ENCODE measurements around the gene UNC5A.
"Not testable (repeated sequence)": the region's sequence is repeated elsewhere in the genome, so short reads cannot be mapped to it uniquely, and the experiment has no call there.

Gene UNC5A

GRCh38 chr5:176866707-176867310 lies 56.5 kb downstream of the UNC5A start:
- no peak for FAIRE-seq

- no peak for FAIRE-seq
Measured at GRCh38 chr5:176868126-176868525, 57.8 kb downstream of the UNC5A start.

GRCh38 chr5:176868731-176869130 lies 58.4 kb downstream of the UNC5A start:
- no peak for FAIRE-seq

GRCh38 chr5:176869501-176870109 lies 59.2 kb downstream of the UNC5A start:
- FAIRE-seq = no peak

DNA sequence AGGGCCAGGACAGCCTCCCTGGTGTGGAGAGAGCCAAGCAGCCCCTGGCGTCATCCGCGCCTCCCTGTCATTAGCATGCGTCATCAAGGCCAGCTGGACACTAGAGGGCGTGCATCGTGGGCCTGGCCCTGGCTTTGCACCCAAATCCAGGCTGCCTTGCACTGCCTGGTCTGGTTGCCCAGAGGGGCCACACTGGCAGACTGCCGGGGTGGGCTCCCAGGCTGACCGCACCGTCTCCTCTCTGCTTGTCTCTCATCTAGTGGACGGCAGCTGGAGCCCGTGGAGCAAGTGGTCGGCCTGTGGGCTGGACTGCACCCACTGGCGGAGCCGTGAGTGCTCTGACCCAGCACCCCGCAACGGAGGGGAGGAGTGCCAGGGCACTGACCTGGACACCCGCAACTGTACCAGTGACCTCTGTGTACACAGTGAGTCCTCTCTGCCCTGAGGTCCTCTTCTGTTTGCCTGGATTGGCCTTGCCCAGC lies 59.8 kb downstream of the UNC5A start:
- no peak for FAIRE-seq

GRCh38 chr5:176870644-176871043 lies 60.3 kb downstream of the UNC5A start:
- not testable (repeated sequence) for FAIRE-seq

GRCh38 chr5:176872586-176872985 lies 62.2 kb downstream of the UNC5A start:
- not testable (repeated sequence) for FAIRE-seq

GRCh38 chr5:176873011-176873410 lies 62.7 kb downstream of the UNC5A start:
- FAIRE-seq = not testable (repeated sequence)

DNA sequence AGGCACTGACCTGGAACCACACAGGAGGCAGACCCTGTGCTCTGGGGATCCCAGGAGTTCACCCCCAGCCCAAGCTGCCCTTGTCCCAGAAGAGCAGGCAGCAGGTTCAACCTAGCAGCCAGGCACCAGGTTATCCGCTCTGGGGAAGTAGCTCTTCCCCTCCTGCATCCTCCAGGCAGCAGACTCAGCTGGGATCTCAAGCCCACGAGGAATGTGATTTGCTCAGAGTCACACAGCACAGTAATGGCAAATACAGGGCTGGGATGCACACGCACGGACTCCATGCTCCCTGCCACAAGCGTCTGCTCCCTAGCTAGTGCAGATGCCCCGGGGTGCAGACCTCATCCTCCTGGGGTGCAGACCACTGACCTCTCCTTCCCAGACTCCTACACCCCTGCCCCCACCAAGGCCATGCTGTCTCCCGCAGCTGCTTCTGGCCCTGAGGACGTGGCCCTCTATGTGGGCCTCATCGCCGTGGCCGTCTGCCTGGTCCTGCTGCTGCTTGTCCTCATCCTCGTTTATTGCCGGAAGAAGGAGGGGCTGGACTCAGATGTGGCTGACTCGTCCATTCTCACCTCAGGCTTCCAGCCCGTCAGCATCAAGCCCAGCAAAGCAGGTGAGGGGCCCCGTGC lies 63.3 kb downstream of the UNC5A start:
- no peak for FAIRE-seq

- no peak for FAIRE-seq
Measured at GRCh38 chr5:176874198-176874780, 63.9 kb downstream of the UNC5A start.

GRCh38 chr5:176875014-176875550 lies 64.7 kb downstream of the UNC5A start:
- no peak for FAIRE-seq

GRCh38 chr5:176875783-176876505 lies 65.6 kb downstream of the UNC5A start:
- FAIRE-seq = no peak

- no peak for FAIRE-seq
Measured at GRCh38 chr5:176876506-176877431, 66.4 kb downstream of the UNC5A start.

GRCh38 chr5:176877793-176878331 lies 67.5 kb downstream of the UNC5A start:
- no peak for FAIRE-seq

- FAIRE-seq = no peak
Measured at GRCh38 chr5:176878463-176878862, 68.1 kb downstream of the UNC5A start.

- FAIRE-seq = no peak
Measured at GRCh38 chr5:176878906-176879662, 68.7 kb downstream of the UNC5A start.

DNA sequence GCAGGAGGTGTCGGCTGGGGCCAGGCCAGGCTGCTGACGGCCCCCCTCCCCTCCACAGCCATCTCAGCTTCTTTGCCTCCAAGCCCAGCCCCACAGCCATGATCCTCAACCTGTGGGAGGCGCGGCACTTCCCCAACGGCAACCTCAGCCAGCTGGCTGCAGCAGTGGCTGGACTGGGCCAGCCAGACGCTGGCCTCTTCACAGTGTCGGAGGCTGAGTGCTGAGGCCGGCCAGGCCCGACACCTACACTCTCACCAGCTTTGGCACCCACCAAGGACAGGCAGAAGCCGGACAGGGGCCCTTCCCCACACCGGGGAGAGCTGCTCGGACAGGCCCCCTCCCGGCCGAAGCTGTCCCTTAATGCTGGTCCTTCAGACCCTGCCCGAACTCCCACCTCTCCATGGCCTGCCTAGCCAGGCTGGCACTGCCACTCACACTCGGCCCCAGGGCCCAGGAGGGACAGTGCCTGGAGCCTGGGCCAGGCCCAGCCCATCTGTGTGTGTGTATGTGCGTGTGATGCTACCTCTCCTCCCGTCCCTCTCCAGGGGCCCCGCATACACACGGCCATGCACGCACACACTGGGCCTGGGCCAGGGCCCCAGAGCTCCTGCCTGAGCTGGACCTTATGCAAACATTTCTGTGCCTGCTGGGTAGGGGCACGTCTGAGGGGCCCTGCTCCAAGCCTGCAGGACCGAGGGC lies 69.5 kb downstream of the UNC5A start:
- no peak for FAIRE-seq

DNA sequence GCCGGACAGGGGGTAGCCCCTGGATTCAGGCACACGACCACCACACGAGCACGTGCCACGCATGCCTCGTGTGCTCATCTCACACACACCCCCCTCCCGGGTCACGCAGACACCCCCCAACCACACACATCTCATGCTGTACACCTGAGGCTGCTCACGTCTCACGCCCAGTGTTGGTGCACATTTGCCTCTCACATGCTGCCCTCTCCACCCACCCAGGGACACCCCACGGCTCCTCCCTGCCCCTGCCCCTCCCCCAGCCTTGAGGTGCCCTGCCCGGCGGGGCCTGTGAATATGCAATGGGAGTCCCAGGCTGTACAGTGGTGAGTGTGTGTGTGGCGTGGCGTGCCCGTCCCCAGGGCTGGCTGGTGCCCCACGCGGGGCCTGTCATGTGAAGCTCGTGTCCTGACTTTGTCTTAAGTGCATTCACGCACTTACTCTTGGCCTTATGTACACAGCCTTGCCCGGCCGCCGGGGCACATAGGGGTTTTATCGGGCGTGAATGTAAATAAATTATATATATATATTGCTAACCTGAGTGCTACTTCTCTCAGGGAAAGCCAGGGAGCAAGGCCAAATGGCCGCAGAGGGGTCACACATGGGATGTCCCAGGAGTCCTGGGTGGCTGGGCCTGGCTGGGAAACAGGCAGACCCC lies 70.1 kb downstream of the UNC5A start:
- FAIRE-seq = no peak

- FAIRE-seq = no peak
Measured at GRCh38 chr5:176881021-176881749, 70.8 kb downstream of the UNC5A start.
